ENCODE data around the gene METTL22.

METTL22 gene

DNA sequence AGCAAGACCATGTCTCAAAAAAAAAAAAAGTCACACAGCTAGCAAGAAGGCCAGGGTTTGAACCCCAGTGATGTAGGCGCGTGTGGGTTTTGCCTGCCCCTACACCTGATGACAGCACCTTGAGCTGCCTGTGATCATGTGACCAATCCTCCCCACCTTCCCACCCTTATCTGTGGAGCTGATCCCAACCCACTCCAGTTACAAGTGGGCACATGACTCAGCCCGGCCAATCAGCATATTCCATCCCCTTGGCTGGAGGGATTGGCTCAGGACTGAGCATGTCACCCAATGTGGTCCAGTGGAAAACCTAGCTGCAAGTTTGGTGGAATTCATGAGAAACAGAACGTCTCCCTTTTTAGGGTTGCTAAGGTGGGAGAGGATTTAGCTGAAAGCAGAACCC, 37.8 kb upstream of the METTL22 start:
- Histone ChIP-seq H3K36me3 (ENCODE audit: low read length) (no peaks in the 10 kb centered on the region), H3K27ac (ENCODE audit: low read depth, low read length) (no peak overlapping the region), H3K4me2 (ENCODE audit: low read depth, low read length, poor library complexity, severe bottlenecking) (no peak overlapping the region), H2AFZ (ENCODE audit: low read depth, low read length, severe bottlenecking) (no peak overlapping the region), H3K9me3 (ENCODE audit: insufficient read depth, low read length) (no peaks in the 10 kb centered on the region), H3K4me3 (ENCODE audit: insufficient read depth, low read length, poor library complexity, severe bottlenecking) (no peak overlapping the region), H3F3A (ENCODE audit: insufficient read depth) (no peaks in the 10 kb centered on the region), H3K9me2 (replicated peaks; ENCODE audit: insufficient read depth, low read length) (no peaks in the 10 kb centered on the region), H4K20me1 (ENCODE audit: low read depth, low read length) (no peaks in the 10 kb centered on the region), H3K27me3 (ENCODE audit: low read length) (no peaks in the 10 kb centered on the region), H3K9ac (ENCODE audit: low read length) (no peak overlapping the region), H3K79me2 (ENCODE audit: insufficient read depth, low read length) (no peaks in the 10 kb centered on the region)
- no peak for TF ChIP-seq EZH2phosphoT487 (conservative IDR thresholded peaks at IDR 0.05; ENCODE audit: low read length)
- TF ChIP-seq, protein P1, sequence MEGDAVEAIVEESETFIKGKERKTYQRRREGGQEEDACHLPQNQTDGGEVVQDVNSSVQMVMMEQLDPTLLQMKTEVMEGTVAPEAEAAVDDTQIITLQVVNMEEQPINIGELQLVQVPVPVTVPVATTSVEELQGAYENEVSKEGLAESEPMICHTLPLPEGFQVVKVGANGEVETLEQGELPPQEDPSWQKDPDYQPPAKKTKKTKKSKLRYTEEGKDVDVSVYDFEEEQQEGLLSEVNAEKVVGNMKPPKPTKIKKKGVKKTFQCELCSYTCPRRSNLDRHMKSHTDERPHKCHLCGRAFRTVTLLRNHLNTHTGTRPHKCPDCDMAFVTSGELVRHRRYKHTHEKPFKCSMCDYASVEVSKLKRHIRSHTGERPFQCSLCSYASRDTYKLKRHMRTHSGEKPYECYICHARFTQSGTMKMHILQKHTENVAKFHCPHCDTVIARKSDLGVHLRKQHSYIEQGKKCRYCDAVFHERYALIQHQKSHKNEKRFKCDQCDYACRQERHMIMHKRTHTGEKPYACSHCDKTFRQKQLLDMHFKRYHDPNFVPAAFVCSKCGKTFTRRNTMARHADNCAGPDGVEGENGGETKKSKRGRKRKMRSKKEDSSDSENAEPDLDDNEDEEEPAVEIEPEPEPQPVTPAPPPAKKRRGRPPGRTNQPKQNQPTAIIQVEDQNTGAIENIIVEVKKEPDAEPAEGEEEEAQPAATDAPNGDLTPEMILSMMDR (IDR thresholded peaks at IDR 0.05; ENCODE audit: insufficient read depth, low read length, poor library complexity, severe bottlenecking) = no peak

DNA sequence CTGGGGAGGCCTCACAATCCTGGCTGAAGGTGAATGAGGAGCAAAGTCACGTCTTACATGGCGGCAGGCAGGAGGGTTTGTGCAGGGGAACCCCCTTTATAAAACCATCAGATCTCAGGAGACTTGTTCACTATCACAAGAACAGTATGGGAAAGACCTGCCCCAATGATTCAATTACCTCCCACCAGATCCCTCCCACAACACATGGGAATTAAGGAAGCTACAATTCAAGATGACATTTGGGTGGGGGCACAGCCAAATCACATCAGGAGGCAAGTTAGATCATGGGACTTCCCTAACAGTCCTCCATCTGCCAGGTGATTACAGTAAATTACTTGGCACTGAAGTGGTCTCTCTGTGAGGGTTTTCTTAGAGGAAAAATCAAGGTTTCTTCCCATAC, 36.5 kb upstream of the METTL22 start:
- Histone ChIP-seq H3F3A (ENCODE audit: insufficient read depth) (no peaks in the 10 kb centered on the region), H3K9me2 (replicated peaks; ENCODE audit: insufficient read depth, low read length) (no peaks in the 10 kb centered on the region), H3K4me3 (ENCODE audit: insufficient read depth, low read length, poor library complexity, severe bottlenecking) (no peak overlapping the region), H3K27ac (ENCODE audit: low read depth, low read length) (no peak overlapping the region), H3K4me2 (ENCODE audit: low read depth, low read length, poor library complexity, severe bottlenecking) (no peak overlapping the region), H2AFZ (ENCODE audit: low read depth, low read length, severe bottlenecking) (no peak overlapping the region), H4K20me1 (ENCODE audit: low read depth, low read length) (no peaks in the 10 kb centered on the region), H3K36me3 (ENCODE audit: low read length) (no peaks in the 10 kb centered on the region), H3K9me3 (ENCODE audit: insufficient read depth, low read length) (no peaks in the 10 kb centered on the region), H3K27me3 (ENCODE audit: low read length) (no peaks in the 10 kb centered on the region), H3K9ac (ENCODE audit: low read length) (no peak overlapping the region), H3K79me2 (ENCODE audit: insufficient read depth, low read length) (no peaks in the 10 kb centered on the region)
- no peak for TF ChIP-seq EZH2phosphoT487 (conservative IDR thresholded peaks at IDR 0.05; ENCODE audit: low read length)
- TF ChIP-seq, protein P1 (IDR thresholded peaks at IDR 0.05; ENCODE audit: insufficient read depth, low read length, poor library complexity, severe bottlenecking) = no peak

DNA sequence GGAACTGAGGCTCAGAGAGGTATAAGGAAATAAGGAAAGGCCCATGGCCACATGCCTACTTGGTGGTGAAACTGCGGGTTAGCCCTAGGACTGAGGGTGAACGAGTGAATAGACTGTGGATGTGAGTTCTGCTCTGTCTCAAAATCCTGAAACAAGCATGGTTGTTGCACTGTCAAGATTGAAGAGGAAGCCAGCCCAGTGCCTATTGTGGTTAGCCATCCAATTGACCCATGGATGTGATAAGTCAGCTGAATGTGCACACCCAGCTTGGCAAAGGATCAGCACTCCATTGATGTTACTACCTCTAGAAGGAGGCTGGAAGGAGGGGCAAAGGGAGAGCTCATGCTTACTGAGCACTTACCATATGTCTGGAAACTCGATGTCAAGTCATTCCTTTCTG, 35.6 kb upstream of the METTL22 start:
- Histone ChIP-seq H3K9ac (ENCODE audit: low read length) (no peak overlapping the region), H3F3A (ENCODE audit: insufficient read depth) (no peaks in the 10 kb centered on the region), H3K36me3 (ENCODE audit: low read length) (no peaks in the 10 kb centered on the region), H2AFZ (ENCODE audit: low read depth, low read length, severe bottlenecking) (no peak overlapping the region), H4K20me1 (ENCODE audit: low read depth, low read length) (no peaks in the 10 kb centered on the region), H3K4me2 (ENCODE audit: low read depth, low read length, poor library complexity, severe bottlenecking) (no peak overlapping the region), H3K27ac (ENCODE audit: low read depth, low read length) (no peak overlapping the region), H3K4me3 (ENCODE audit: insufficient read depth, low read length, poor library complexity, severe bottlenecking) (no peak overlapping the region), H3K79me2 (ENCODE audit: insufficient read depth, low read length) (no peaks in the 10 kb centered on the region), H3K9me2 (replicated peaks; ENCODE audit: insufficient read depth, low read length) (no peaks in the 10 kb centered on the region), H3K27me3 (ENCODE audit: low read length) (no peaks in the 10 kb centered on the region), H3K9me3 (ENCODE audit: insufficient read depth, low read length) (no peaks in the 10 kb centered on the region)
- TF ChIP-seq EZH2phosphoT487 (conservative IDR thresholded peaks at IDR 0.05; ENCODE audit: low read length) = no peak
- TF ChIP-seq, protein P1 (IDR thresholded peaks at IDR 0.05; ENCODE audit: insufficient read depth, low read length, poor library complexity, severe bottlenecking) = no peak
